Measurements from ENCODE around the gene RTN4R.

- TF ChIP-seq, protein P1, sequence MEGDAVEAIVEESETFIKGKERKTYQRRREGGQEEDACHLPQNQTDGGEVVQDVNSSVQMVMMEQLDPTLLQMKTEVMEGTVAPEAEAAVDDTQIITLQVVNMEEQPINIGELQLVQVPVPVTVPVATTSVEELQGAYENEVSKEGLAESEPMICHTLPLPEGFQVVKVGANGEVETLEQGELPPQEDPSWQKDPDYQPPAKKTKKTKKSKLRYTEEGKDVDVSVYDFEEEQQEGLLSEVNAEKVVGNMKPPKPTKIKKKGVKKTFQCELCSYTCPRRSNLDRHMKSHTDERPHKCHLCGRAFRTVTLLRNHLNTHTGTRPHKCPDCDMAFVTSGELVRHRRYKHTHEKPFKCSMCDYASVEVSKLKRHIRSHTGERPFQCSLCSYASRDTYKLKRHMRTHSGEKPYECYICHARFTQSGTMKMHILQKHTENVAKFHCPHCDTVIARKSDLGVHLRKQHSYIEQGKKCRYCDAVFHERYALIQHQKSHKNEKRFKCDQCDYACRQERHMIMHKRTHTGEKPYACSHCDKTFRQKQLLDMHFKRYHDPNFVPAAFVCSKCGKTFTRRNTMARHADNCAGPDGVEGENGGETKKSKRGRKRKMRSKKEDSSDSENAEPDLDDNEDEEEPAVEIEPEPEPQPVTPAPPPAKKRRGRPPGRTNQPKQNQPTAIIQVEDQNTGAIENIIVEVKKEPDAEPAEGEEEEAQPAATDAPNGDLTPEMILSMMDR (IDR thresholded peaks at IDR 0.05): no peak
- no peak for TF ChIP-seq POLR2A (IDR thresholded peaks at IDR 0.05)
Measured at GRCh38 chr22:20222764-20223420, 45.2 kb downstream of the RTN4R start.
